ENCODE results near the gene ARMC10. TPM values are rescaled to one million over a fixed set of nuclear protein-coding genes. Genes with fewer than 3 reads are reported as not detected.
"Not testable (repeated sequence)": the region's sequence is repeated elsewhere in the genome, so short reads cannot be mapped to it uniquely, and the experiment has no call there.

ARMC10 gene
- polyA plus RNA-seq, 1 donor = 68.2 TPM

GRCh38 chr7:103075337-103075918 is 488 bp downstream of the ARMC10 start:
- DNase-seq = peak; percentile 48

GRCh38 chr7:103076764-103077163 is 1.8 kb downstream of the ARMC10 start:
- no peak for DNase-seq

GRCh38 chr7:103077318-103077717 is 2.4 kb downstream of the ARMC10 start:
- DNase-seq = no peak

GRCh38 chr7:103078226-103078625 is 3.3 kb downstream of the ARMC10 start:
- DNase-seq = not testable (repeated sequence)

GRCh38 chr7:103079836-103080235 is 4.9 kb downstream of the ARMC10 start:
- no peak for DNase-seq

- DNase-seq = no peak
Measured at GRCh38 chr7:103080923-103081322, 6.0 kb downstream of the ARMC10 start.

- DNase-seq = no peak
Measured at GRCh38 chr7:103082497-103082896, 7.6 kb downstream of the ARMC10 start.

- no peak for DNase-seq
Measured at GRCh38 chr7:103083210-103083609, 8.3 kb downstream of the ARMC10 start.

GRCh38 chr7:103092321-103092720 is 17.4 kb downstream of the ARMC10 start:
- not testable (repeated sequence) for DNase-seq

- DNase-seq = no peak
Measured at GRCh38 chr7:103093429-103093828, 18.5 kb downstream of the ARMC10 start.

GRCh38 chr7:103094102-103094501 is 19.2 kb downstream of the ARMC10 start:
- DNase-seq = no peak

GRCh38 chr7:103095558-103095957 is 20.6 kb downstream of the ARMC10 start:
- DNase-seq = not testable (repeated sequence)

GRCh38 chr7:103097041-103097440 is 22.1 kb downstream of the ARMC10 start:
- no peak for DNase-seq

GRCh38 chr7:103100348-103100747 is 25.4 kb downstream of the ARMC10 start:
- DNase-seq = no peak

- no peak for DNase-seq
Measured at GRCh38 chr7:103101543-103101942, 26.6 kb downstream of the ARMC10 start.

- DNase-seq = peak; percentile 70
Measured at GRCh38 chr7:103106005-103106702, 31.2 kb downstream of the ARMC10 start.

- DNase-seq = not testable (repeated sequence)
Measured at GRCh38 chr7:103106703-103107070, 31.7 kb downstream of the ARMC10 start.

GRCh38 chr7:103113164-103113563 is 38.2 kb downstream of the ARMC10 start:
- no peak for DNase-seq

GRCh38 chr7:103114576-103115008 is 39.7 kb downstream of the ARMC10 start:
- no peak for DNase-seq

- no peak for DNase-seq
Measured at GRCh38 chr7:103115771-103116170, 40.8 kb downstream of the ARMC10 start.

GRCh38 chr7:103116511-103116910 is 41.6 kb downstream of the ARMC10 start:
- no peak for DNase-seq

- no peak for DNase-seq
Measured at GRCh38 chr7:103116991-103117390, 42.1 kb downstream of the ARMC10 start.

- no peak for DNase-seq
Measured at GRCh38 chr7:103117465-103117864, 42.5 kb downstream of the ARMC10 start.

GRCh38 chr7:103119791-103120291 is 44.9 kb downstream of the ARMC10 start:
- DNase-seq = no peak
